GM19463 (cell line): ENCODE measurements around the gene KLHL29.

Source experiments
- ATAC-seq: cut with Tn5 transposase; IDR thresholded peaks from one replicate; pipeline ENCODE4 v1.9.1; 2021; ENCODE audit warnings: mild to moderate bottlenecking, moderate library complexity; ENCODE audit not compliant: unreplicated experiment

Gene KLHL29

GRCh38 chr2:23445450-23445868 lies 60.5 kb downstream of the KLHL29 start:
- no peak for ATAC-seq

GRCh38 chr2:23446916-23447315 lies 61.9 kb downstream of the KLHL29 start:
- ATAC-seq, result no peak

GRCh38 chr2:23447405-23447804 lies 62.4 kb downstream of the KLHL29 start:
- ATAC-seq, result no peak

- no peak for ATAC-seq
Observed at GRCh38 chr2:23448906-23449305, 63.9 kb downstream of the KLHL29 start.

GRCh38 chr2:23449413-23449812 lies 64.4 kb downstream of the KLHL29 start:
- ATAC-seq, result peak; percentile 81

GRCh38 chr2:23449831-23450331 lies 64.9 kb downstream of the KLHL29 start:
- no peak for ATAC-seq

GRCh38 chr2:23452372-23452771 lies 67.4 kb downstream of the KLHL29 start:
- ATAC-seq, result no peak

- peak; percentile 36 for ATAC-seq
Observed at GRCh38 chr2:23452853-23453420, 68.0 kb downstream of the KLHL29 start.

GRCh38 chr2:23453432-23453831 lies 68.5 kb downstream of the KLHL29 start:
- no peak for ATAC-seq

GRCh38 chr2:23453836-23454460 lies 69.0 kb downstream of the KLHL29 start:
- no peak for ATAC-seq

GRCh38 chr2:23454501-23455120 lies 69.6 kb downstream of the KLHL29 start:
- no peak for ATAC-seq

GRCh38 chr2:23456396-23456795 lies 71.4 kb downstream of the KLHL29 start:
- ATAC-seq, result no peak

- ATAC-seq, result no peak
Observed at GRCh38 chr2:23456881-23457760, 72.1 kb downstream of the KLHL29 start.

- no peak for ATAC-seq
Observed at GRCh38 chr2:23457990-23458682, 73.2 kb downstream of the KLHL29 start.

GRCh38 chr2:23459032-23459431 lies 74.1 kb downstream of the KLHL29 start:
- no peak for ATAC-seq

GRCh38 chr2:23460228-23460627 lies 75.2 kb downstream of the KLHL29 start:
- no peak for ATAC-seq

GRCh38 chr2:23460993-23461392 lies 76.0 kb downstream of the KLHL29 start:
- no peak for ATAC-seq

- ATAC-seq, result no peak
Observed at GRCh38 chr2:23464156-23464555, 79.2 kb downstream of the KLHL29 start.

- ATAC-seq, result no peak
Observed at GRCh38 chr2:23464905-23465537, 80.0 kb downstream of the KLHL29 start.

GRCh38 chr2:23465936-23466335 lies 81.0 kb downstream of the KLHL29 start:
- ATAC-seq, result no peak
